ENCODE results near the gene GRHPR.

- TF ChIP-seq RFX5 (IDR thresholded peaks at IDR 0.05; ENCODE audit: low read depth, low read length) (no peak), CTCF (conservative IDR thresholded peaks at IDR 0.05; ENCODE audit: low read depth, low read length) (no peak), USF2 (IDR thresholded peaks at IDR 0.05; ENCODE audit: low read depth, low read length) (no peak)
These were observed 9.9 kb upstream of the GRHPR start for GRCh38 chr9:37412431-37413151.
